ENCODE measurements around the gene SLF2. TPM values are rescaled to one million over a fixed set of nuclear protein-coding genes. Genes with fewer than 3 reads are reported as not detected.
A peak's percentile ranks its signal among the peaks of the same experiment; 100 is the strongest.

The SLF2 gene
- total and polyA plus RNA-seq, 2 of the 13 experiments (the other 11 are each of a cell fraction or from before 2014, with no cell fraction given), result 12.2 to 48.1 TPM

DNA sequence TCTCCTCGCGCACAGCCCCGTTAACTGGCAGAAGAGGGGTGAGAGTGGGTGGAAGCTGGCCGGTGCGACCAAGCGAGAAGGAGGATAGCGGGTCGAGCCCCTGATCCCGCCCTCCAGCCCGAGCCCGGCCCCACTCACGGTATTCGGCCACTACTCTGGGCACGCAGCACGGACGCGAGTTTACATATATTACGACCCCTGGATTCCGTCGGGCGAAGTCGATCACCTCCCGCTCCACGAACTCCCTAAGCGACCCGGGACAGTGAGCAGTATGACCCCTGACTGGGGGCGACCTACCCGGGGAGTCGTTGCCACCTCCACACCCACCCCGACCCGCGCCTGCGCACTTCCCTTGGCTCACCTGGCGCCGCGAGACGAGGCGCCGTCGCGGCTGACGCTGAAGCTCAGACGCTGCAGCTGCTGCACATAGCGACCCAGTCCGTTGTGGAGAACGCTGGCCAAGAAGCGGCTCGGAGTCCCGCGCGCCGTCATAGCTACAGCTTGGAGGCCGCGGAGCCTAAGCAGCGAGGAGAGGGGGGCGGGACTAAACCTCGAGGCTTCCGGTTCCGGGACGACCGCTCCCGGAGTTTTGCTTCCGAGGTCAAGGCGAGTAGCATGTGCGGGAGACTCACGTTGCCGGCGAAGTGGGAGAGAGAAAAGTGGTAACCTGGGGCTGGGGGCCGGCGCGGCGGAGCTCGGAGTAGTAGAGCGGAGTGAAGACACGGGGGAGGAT is 74.4 kb downstream of the SLF2 start, which contains the start of the genes MRPL43 and TWNK:
Gene MRPL43, minus strand, starts transcription at position 546 of the 733 bp plus-strand sequence. Its CDS starts 54 bp downstream, at position 492.
Gene TWNK, plus strand, starts transcription at position 592 of the 733 bp plus-strand sequence. CDS start 668 bp downstream, outside the sequence.
- FAIRE-seq (peak; percentile 56), DNase-seq (ENCODE audit: low spot score) (peak; percentile 72), ATAC-seq (peak; percentile 73)
- ChIA-PET POLR2A (interaction anchor here (0.7 to 23.0 kb wide), 6 partner anchors 11 to 74 kb away, joined by 3 to 277 read pairs (median 3); partner anchors contain the start of genes LZTS2 and SEMA4G), CTCF (ENCODE audit: low intra/inter-chr PET ratio, low total read pairs) (no interaction called here)
- Histone ChIP-seq H3K79me2 (ENCODE audit: insufficient read depth, low read length) (peaks cover 50% of the 10 kb centered on the region), H3K36me3 (replicated peaks in 1 of 2; ENCODE audit: control insufficient read depth in 1 of 2, insufficient read depth in 2 of 2, low read length in 2 of 2) (peaks cover 15 to 56% of the 10 kb centered on the region in 2 experiments), H3K27ac (ENCODE audit: extremely low read length, insufficient read depth, low read length) (peak within 1 kb of the TSS; percentile 83), H3K27me3 (ENCODE audit: control insufficient read depth in 1 of 2, insufficient read depth in 2 of 2, low read length in 2 of 2) (no peaks in the 10 kb centered on the region; a peak in 1 of 5 replicates), H3K9ac (ENCODE audit: insufficient read depth, low read depth, low read length) (peak within 1 kb of the TSS; percentile 83), H2AFZ (ENCODE audit: low read length) (no peak within 1 kb of the TSS), H4K20me1 (ENCODE audit: insufficient read depth, low read length) (no peaks in the 10 kb centered on the region), H3K4me3 (replicated peaks in 1 of 3; ENCODE audit: insufficient read depth in 1 of 3, low read depth in 2 of 3, low read length in 3 of 3) (peak within 1 kb of the TSS; percentile 77 to 96 (median 91)), H3K9me3 (ENCODE audit: low read length) (no peaks in the 10 kb centered on the region), H3K4me2 (ENCODE audit: low read depth, low read length) (peak within 1 kb of the TSS; percentile 97), H3K4me1 (ENCODE audit: insufficient read depth, low read length) (peaks cover 53% of the 10 kb centered on the region)
- WGBS (ENCODE audit: low lambda C conversion rate), result 1% methylated on average over 34 of the region's 75 CpGs
- in situ Hi-C loops (cut with HindIII; ENCODE audit: extremely low pct_ligation_motif_present, low pct_unique_long_range_greater_than_20kb), result no loop called here
- intact Hi-C loops (cut with micrococcal nuclease; ENCODE audit: unreplicated experiment), result loop anchor here (1.0 kb wide), 1 partner anchor 16 kb away; no protein-coding TSS in a partner anchor
- BruUV-seq (replicated peaks), result no TSS peak
- peak; percentile 67; the same call in 1 of the 2 replicates for TF ChIP-seq ZSCAN21 (CRISPR knock-in tag; IDR thresholded peaks at IDR 0.05; ENCODE audit: borderline replicate concordance)
- TF ChIP-seq, protein P1, sequence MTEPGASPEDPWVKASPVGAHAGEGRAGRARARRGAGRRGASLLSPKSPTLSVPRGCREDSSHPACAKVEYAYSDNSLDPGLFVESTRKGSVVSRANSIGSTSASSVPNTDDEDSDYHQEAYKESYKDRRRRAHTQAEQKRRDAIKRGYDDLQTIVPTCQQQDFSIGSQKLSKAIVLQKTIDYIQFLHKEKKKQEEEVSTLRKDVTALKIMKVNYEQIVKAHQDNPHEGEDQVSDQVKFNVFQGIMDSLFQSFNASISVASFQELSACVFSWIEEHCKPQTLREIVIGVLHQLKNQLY (CRISPR knock-in tag; IDR thresholded peaks at IDR 0.05), result 0 out of 2 replicates have a peak, but pooled peaks have one; percentile 30
- no peak for TF ChIP-seq TBP (CRISPR knock-in tag; IDR thresholded peaks at IDR 0.05)
- TF ChIP-seq REPIN1 (CRISPR knock-in tag; IDR thresholded peaks at IDR 0.05; ENCODE audit: borderline replicate concordance, low read depth), result peak; percentile 80; the same call in 1 of the 2 replicates
- no peak for TF ChIP-seq NR2F1 (CRISPR knock-in tag; IDR thresholded peaks at IDR 0.05)
- no peak for TF ChIP-seq ZNF746 (CRISPR knock-in tag; IDR thresholded peaks at IDR 0.05)
- TF ChIP-seq ZBTB20 (CRISPR knock-in tag; IDR thresholded peaks at IDR 0.05; ENCODE audit: borderline replicate concordance, low read depth), result peak; percentile 75; the same call in 1 of the 2 replicates
- TF ChIP-seq LCORL (IDR thresholded peaks at IDR 0.05), result no peak
- 0 out of 2 replicates have a peak, but pooled peaks have one; percentile 18 for TF ChIP-seq LCORL (CRISPR knock-in tag; IDR thresholded peaks at IDR 0.05)
- TF ChIP-seq, protein P2, sequence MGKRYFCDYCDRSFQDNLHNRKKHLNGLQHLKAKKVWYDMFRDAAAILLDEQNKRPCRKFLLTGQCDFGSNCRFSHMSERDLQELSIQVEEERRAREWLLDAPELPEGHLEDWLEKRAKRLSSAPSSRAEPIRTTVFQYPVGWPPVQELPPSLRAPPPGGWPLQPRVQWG (CRISPR knock-in tag; IDR thresholded peaks at IDR 0.05; ENCODE audit: borderline replicate concordance, low read depth), result no peak
- TF ChIP-seq ATAD3A (CRISPR knock-in tag; IDR thresholded peaks at IDR 0.05), result no peak
- TF ChIP-seq, protein P3, sequence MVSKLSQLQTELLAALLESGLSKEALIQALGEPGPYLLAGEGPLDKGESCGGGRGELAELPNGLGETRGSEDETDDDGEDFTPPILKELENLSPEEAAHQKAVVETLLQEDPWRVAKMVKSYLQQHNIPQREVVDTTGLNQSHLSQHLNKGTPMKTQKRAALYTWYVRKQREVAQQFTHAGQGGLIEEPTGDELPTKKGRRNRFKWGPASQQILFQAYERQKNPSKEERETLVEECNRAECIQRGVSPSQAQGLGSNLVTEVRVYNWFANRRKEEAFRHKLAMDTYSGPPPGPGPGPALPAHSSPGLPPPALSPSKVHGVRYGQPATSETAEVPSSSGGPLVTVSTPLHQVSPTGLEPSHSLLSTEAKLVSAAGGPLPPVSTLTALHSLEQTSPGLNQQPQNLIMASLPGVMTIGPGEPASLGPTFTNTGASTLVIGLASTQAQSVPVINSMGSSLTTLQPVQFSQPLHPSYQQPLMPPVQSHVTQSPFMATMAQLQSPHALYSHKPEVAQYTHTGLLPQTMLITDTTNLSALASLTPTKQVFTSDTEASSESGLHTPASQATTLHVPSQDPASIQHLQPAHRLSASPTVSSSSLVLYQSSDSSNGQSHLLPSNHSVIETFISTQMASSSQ (IDR thresholded peaks at IDR 0.05; ENCODE audit: low read depth), result no peak
- TF ChIP-seq, protein P3 (CRISPR knock-in tag; IDR thresholded peaks at IDR 0.05; ENCODE audit: borderline replicate concordance), result peak; percentile 71; the same call in 1 of the 2 replicates
- no peak for TF ChIP-seq ARNT (IDR thresholded peaks at IDR 0.05)
- TF ChIP-seq CBX1 (IDR thresholded peaks at IDR 0.05; ENCODE audit: low read depth), result peak; percentile 82
- TF ChIP-seq RBM39 (IDR thresholded peaks at IDR 0.05; ENCODE audit: low read depth, low read length, poor library complexity, severe bottlenecking), result peak; percentile 74
- peak; percentile 82; the same call in 1 of the 2 replicates for TF ChIP-seq ZNF780A (CRISPR knock-in tag; IDR thresholded peaks at IDR 0.05)

Measured in HepG2 (cell line).